Panc1 (cell line): ENCODE data around the gene ABL1.

ENCODE experiments used
- POLR2AphosphoS5 ChIP-seq: IDR thresholded peaks from 2 replicates; pipeline ENCODE4 v1.6.1; 2012; ENCODE audit warnings: mild to moderate bottlenecking, low read depth, low read length, moderate library complexity
- SIN3A ChIP-seq: IDR thresholded peaks from 2 replicates; pipeline ENCODE4 v1.6.1; 2012; ENCODE audit warnings: low read depth, mild to moderate bottlenecking, low read length, moderate library complexity, borderline replicate concordance; ENCODE audit not compliant: insufficient read depth
- TCF7L2 ChIP-seq: IDR thresholded peaks from 2 replicates; pipeline ENCODE4 v1.6.1; 2011; ENCODE audit warnings: mild to moderate bottlenecking, low read depth, low read length, inconsistent platforms
- TF ChIP-seq, protein P1 (sequence below): fragments of 450-650 bp; IDR thresholded peaks from 2 replicates; pipeline ENCODE4 v1.5.1; 2017; ENCODE audit warnings: mild to moderate bottlenecking
- TF ChIP-seq, protein P2 (sequence below), 2 experiments: IDR thresholded peaks; 2 replicates each; pipeline ENCODE4 v1.6.1; 2011 to 2012; ENCODE audit warnings: low read depth in 2 of 2, control low read depth in 1 of 2, low read length in 1 of 2, mild to moderate bottlenecking in 1 of 2, moderate library complexity in 1 of 2; ENCODE audit not compliant: insufficient read depth in 1 of 2

DNA sequence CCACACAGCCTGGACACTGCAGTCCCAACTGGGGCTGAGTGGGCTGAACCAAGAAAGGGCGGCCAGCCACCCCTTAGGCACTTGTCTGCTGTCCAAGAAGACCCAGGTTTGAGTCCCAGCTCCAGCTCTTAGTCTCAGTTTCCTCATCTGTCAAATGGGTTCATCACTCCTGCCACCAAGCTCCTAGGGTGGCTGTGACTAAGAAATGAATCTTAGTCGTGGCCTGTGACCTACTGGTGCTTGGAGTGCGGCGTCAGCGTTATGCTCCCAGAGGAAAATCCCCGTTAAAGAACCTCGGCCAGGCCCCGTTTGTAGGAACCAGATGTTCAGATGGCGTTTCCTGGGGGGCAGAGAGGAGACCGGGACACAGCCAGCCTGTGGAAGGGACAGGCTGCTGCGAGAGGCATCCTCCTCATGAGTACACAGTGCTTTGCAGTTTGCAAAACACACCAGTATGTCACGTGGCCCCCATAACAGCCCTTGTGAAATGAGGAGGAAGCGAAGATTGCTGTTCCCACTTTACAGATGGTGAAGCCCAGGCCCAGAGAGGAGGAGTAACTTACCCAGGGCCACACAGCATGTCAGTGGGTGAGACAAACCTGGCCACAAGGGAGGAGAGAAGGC is 100.7 kb downstream of the ABL1 start:
- TF ChIP-seq, protein P1, sequence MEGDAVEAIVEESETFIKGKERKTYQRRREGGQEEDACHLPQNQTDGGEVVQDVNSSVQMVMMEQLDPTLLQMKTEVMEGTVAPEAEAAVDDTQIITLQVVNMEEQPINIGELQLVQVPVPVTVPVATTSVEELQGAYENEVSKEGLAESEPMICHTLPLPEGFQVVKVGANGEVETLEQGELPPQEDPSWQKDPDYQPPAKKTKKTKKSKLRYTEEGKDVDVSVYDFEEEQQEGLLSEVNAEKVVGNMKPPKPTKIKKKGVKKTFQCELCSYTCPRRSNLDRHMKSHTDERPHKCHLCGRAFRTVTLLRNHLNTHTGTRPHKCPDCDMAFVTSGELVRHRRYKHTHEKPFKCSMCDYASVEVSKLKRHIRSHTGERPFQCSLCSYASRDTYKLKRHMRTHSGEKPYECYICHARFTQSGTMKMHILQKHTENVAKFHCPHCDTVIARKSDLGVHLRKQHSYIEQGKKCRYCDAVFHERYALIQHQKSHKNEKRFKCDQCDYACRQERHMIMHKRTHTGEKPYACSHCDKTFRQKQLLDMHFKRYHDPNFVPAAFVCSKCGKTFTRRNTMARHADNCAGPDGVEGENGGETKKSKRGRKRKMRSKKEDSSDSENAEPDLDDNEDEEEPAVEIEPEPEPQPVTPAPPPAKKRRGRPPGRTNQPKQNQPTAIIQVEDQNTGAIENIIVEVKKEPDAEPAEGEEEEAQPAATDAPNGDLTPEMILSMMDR, result no peak
- TF ChIP-seq POLR2AphosphoS5 (no peak), TCF7L2 (no peak), SIN3A (no peak)
- TF ChIP-seq, protein P2, sequence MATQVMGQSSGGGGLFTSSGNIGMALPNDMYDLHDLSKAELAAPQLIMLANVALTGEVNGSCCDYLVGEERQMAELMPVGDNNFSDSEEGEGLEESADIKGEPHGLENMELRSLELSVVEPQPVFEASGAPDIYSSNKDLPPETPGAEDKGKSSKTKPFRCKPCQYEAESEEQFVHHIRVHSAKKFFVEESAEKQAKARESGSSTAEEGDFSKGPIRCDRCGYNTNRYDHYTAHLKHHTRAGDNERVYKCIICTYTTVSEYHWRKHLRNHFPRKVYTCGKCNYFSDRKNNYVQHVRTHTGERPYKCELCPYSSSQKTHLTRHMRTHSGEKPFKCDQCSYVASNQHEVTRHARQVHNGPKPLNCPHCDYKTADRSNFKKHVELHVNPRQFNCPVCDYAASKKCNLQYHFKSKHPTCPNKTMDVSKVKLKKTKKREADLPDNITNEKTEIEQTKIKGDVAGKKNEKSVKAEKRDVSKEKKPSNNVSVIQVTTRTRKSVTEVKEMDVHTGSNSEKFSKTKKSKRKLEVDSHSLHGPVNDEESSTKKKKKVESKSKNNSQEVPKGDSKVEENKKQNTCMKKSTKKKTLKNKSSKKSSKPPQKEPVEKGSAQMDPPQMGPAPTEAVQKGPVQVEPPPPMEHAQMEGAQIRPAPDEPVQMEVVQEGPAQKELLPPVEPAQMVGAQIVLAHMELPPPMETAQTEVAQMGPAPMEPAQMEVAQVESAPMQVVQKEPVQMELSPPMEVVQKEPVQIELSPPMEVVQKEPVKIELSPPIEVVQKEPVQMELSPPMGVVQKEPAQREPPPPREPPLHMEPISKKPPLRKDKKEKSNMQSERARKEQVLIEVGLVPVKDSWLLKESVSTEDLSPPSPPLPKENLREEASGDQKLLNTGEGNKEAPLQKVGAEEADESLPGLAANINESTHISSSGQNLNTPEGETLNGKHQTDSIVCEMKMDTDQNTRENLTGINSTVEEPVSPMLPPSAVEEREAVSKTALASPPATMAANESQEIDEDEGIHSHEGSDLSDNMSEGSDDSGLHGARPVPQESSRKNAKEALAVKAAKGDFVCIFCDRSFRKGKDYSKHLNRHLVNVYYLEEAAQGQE (IDR thresholded peaks at IDR 0.05; ENCODE audit: insufficient read depth in 1 of 2, low read depth in 2 of 2, low read length in 1 of 2), result no peak
